Lung (tissue), 12 donors: ENCODE results near the gene TMEFF2. TPM values are rescaled to one million over a fixed set of nuclear protein-coding genes. Genes with fewer than 3 reads are reported as not detected.

Experiments
- ATAC-seq: fragments of 200-7000 bp; cut with Tn5 transposase; one replicate; pipeline ENCODE4 v1.9.1; 2020; ENCODE audit warnings: moderate number of reproducible peaks; ENCODE audit not compliant: insufficient read depth, low FRiP score
- DNase-seq, 3 donors: peaks; one replicate each; pipeline ENCODE4 v3.0.0-alpha.2; 2013 to 2017
- H3K27ac ChIP-seq, 2 donors: one replicate each; pipeline ENCODE4 v1.5.1; 2013; ENCODE audit warnings: mild to moderate bottlenecking in 2 of 2, moderate library complexity in 2 of 2, control low read depth in 1 of 2, inconsistent platforms in 1 of 2, low read depth in 1 of 2, low read length in 1 of 2
- H3K27me3 ChIP-seq, 3 donors: one replicate each; pipeline ENCODE4 v1.5.1; 2013; ENCODE audit warnings: low read length in 2 of 3; ENCODE audit not compliant: control insufficient read depth in 3 of 3, insufficient read depth in 3 of 3
- H3K36me3 ChIP-seq, 4 donors: one replicate each; pipeline ENCODE4 v1.5.1; 2013; ENCODE audit warnings: low read length in 4 of 4, mild to moderate bottlenecking in 1 of 4, moderate library complexity in 1 of 4; ENCODE audit not compliant: control insufficient read depth in 4 of 4, insufficient read depth in 4 of 4
- H3K4me1 ChIP-seq, 5 donors: one replicate each; pipeline ENCODE4 v1.5.1; 2013; ENCODE audit warnings: low read length in 5 of 5, mild to moderate bottlenecking in 2 of 5, moderate library complexity in 1 of 5; ENCODE audit not compliant: control insufficient read depth in 5 of 5, insufficient read depth in 5 of 5
- H3K4me3 ChIP-seq: one replicate; pipeline ENCODE4 v1.5.1; 2013; ENCODE audit warnings: mild to moderate bottlenecking, control low read depth, moderate library complexity
- H3K9ac ChIP-seq, 2 donors: one replicate each; pipeline ENCODE4 v1.5.1; 2013; ENCODE audit warnings: low read length in 2 of 2, control low read depth in 1 of 2; ENCODE audit not compliant: insufficient read depth in 1 of 2
- H3K9me3 ChIP-seq, 4 donors: one replicate each; pipeline ENCODE4 v1.5.1; 2013; ENCODE audit warnings: low read length in 3 of 4, mild to moderate bottlenecking in 1 of 4, moderate library complexity in 1 of 4; ENCODE audit not compliant: control insufficient read depth in 4 of 4, insufficient read depth in 3 of 4
- CTCF ChIP-seq: IDR thresholded peaks from 2 replicates; pipeline ENCODE4 v1.5.1; 2012; ENCODE audit warnings: mild to moderate bottlenecking; ENCODE audit errors: control extremely low read depth, extremely low read depth
- WGBS, 2 donors: extraction: QIAGEN DNeasy Blood & Tissue Kit; methylation state at CpG; one replicate each; pipeline ENCODE4 v1.1.7; 2013; 5-methylcytosine and 5-hydroxymethylcytosine counted together
- polyA plus RNA-seq, 2 donors: library from polyadenylated mRNA; stranded (reverse); fragments of 200-250 nt; gene quantifications; one replicate each; pipeline ENCODE4 v1.2.1, GENCODE V29; 2013
- total RNA-seq, 2 donors: library from RNA; depleted of rRNA in 1 of 2; stranded (reverse); fragments of >200 nt in 1 of 2; gene quantifications; one replicate each; pipeline ENCODE4 v1.2.1, GENCODE V29; 2014 to 2021
- donor health status: control.
- donor health status: control.
- donor health status: Bipolar disorder and iron deficiency.
- donor health status: healthy.
- donor health status: DM: yes; HTN: yes; CAD: no.

Gene TMEFF2
- total and polyA plus RNA-seq, 4 donors = 0.43 TPM; not detected in 3

- Histone ChIP-seq H3K36me3 (no peaks in the 10 kb centered on the region), H3K4me1 (no peaks in the 10 kb centered on the region), H3K9ac (no peak overlapping the region), H3K9me3 (no peaks in the 10 kb centered on the region), H3K4me3 (no peak overlapping the region), H3K27me3 (peaks cover 0 to 5% (median 2%) of the 10 kb centered on the region in 3 donors), H3K27ac (no peak overlapping the region)
- DNase-seq (no peak), ATAC-seq (no peak)
- 78 to 84% methylated on average over 3 of the region's 3 CpGs for WGBS, 2 donors
- no peak for TF ChIP-seq CTCF
Observed at GRCh38 chr2:192216336-192216735, 21.6 kb upstream of the TMEFF2 start.

GRCh38 chr2:192215096-192215877, 20.6 kb upstream of the TMEFF2 start:
- no peaks in the 10 kb centered on the region for H3K4me1 ChIP-seq
- H3K27me3 ChIP-seq = peaks cover 0 to 5% (median 2%) of the 10 kb centered on the region in 3 donors
- no peak for TF ChIP-seq CTCF
- no peaks in the 10 kb centered on the region for H3K9me3 ChIP-seq
- H3K4me3 ChIP-seq = no peak overlapping the region
- no peak overlapping the region for H3K27ac ChIP-seq
- no peak for DNase-seq
- ATAC-seq = no peak
- no peak overlapping the region for H3K9ac ChIP-seq
- H3K36me3 ChIP-seq = no peaks in the 10 kb centered on the region

- no peak overlapping the region for H3K9ac ChIP-seq
- TF ChIP-seq CTCF = no peak
- no peak for ATAC-seq
- H3K36me3 ChIP-seq = no peaks in the 10 kb centered on the region
- no peaks in the 10 kb centered on the region for H3K9me3 ChIP-seq
- no peak overlapping the region for H3K27ac ChIP-seq
- H3K4me3 ChIP-seq = no peak overlapping the region
- no peaks in the 10 kb centered on the region for H3K4me1 ChIP-seq
- H3K27me3 ChIP-seq = peaks cover 0 to 14% (median 3%) of the 10 kb centered on the region in 3 donors
- no peak for DNase-seq
Observed at GRCh38 chr2:192208848-192209247, 14.1 kb upstream of the TMEFF2 start.

- Histone ChIP-seq H3K4me3 (no peak overlapping the region), H3K36me3 (no peaks in the 10 kb centered on the region), H3K9me3 (no peaks in the 10 kb centered on the region), H3K4me1 (no peaks in the 10 kb centered on the region), H3K27ac (no peak overlapping the region), H3K27me3 (peaks cover 3 to 14% (median 14%) of the 10 kb centered on the region in 3 donors), H3K9ac (no peak overlapping the region)
- ATAC-seq = no peak
- peak in 2 of 3 donors; percentile 38 to 61 for DNase-seq
- WGBS, 2 donors = 68 to 80% methylated on average over 9 of the region's 9 CpGs
- no peak for TF ChIP-seq CTCF
Observed at GRCh38 chr2:192206399-192206798, 11.7 kb upstream of the TMEFF2 start.
